ENCODE measurements around the gene MS4A18. TPM values are rescaled to one million over a fixed set of nuclear protein-coding genes. Genes with fewer than 3 reads are reported as not detected.

The MS4A18 gene
- total RNA-seq, 1 donor from 2014 or later = not detected

DNA sequence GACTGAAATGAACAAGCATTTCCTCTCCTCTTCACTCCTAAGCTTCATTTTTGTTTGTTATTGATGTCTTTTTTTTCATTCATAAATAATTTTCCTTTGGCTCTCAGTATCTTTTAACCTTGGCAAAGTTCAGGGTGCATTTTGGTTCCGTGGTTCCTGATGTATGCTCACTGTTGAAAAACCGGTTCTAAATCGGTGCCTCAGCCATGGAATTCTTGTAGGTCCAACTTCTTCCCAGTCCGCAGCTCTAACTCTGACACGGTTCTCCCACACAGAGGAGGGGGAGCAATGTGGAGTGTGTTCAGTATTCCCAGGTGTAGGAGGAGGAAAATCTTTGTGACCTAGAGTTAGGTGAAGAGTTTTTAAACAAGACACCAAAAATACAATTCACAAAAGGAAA, 19.6 kb downstream of the MS4A18 start:
- no peak for DNase-seq (ENCODE audit: low spot score)
- H3K27me3 Mint-ChIP-seq (ENCODE audit: low read depth) = peaks cover 8% of the 10 kb centered on the region
- no peak overlapping the region for H3K27ac Mint-ChIP-seq (ENCODE audit: unreplicated experiment)
- no peaks in the 10 kb centered on the region for H3K36me3 Mint-ChIP-seq (ENCODE audit: low read depth)
- TF ChIP-seq CTCF (IDR thresholded peaks at IDR 0.05) = no peak
- peaks cover 15% of the 10 kb centered on the region for H3K9me3 Mint-ChIP-seq (ENCODE audit: low read depth)
- H3K4me1 Mint-ChIP-seq (ENCODE audit: low read depth) = no peaks in the 10 kb centered on the region
- no peak overlapping the region for H3K4me3 Mint-ChIP-seq (ENCODE audit: unreplicated experiment)

GRCh38 chr11:60747359-60747873, 22.9 kb downstream of the MS4A18 start:
- TF ChIP-seq CTCF (IDR thresholded peaks at IDR 0.05) = no peak
- H3K27me3 Mint-ChIP-seq (ENCODE audit: low read depth) = peaks cover 28% of the 10 kb centered on the region
- no peak for DNase-seq (ENCODE audit: low spot score)
- H3K4me3 Mint-ChIP-seq (ENCODE audit: unreplicated experiment) = no peak overlapping the region
- no peak overlapping the region for H3K27ac Mint-ChIP-seq (ENCODE audit: unreplicated experiment)
- H3K9me3 Mint-ChIP-seq (ENCODE audit: low read depth) = peaks cover 9% of the 10 kb centered on the region
- no peaks in the 10 kb centered on the region for H3K4me1 Mint-ChIP-seq (ENCODE audit: low read depth)
- no peaks in the 10 kb centered on the region for H3K36me3 Mint-ChIP-seq (ENCODE audit: low read depth)

GRCh38 chr11:60748225-60748624, 23.7 kb downstream of the MS4A18 start:
- Mint-ChIP-seq H3K9me3 (ENCODE audit: low read depth) (peaks cover 4% of the 10 kb centered on the region), H3K4me1 (ENCODE audit: low read depth) (no peaks in the 10 kb centered on the region), H3K27me3 (ENCODE audit: low read depth) (peaks cover 35% of the 10 kb centered on the region), H3K4me3 (ENCODE audit: unreplicated experiment) (no peak overlapping the region), H3K36me3 (ENCODE audit: low read depth) (no peaks in the 10 kb centered on the region), H3K27ac (ENCODE audit: unreplicated experiment) (no peak overlapping the region)
- DNase-seq (ENCODE audit: low spot score) = no peak
- no peak for TF ChIP-seq CTCF (IDR thresholded peaks at IDR 0.05)

GRCh38 chr11:60748821-60749220, 24.3 kb downstream of the MS4A18 start:
- DNase-seq (ENCODE audit: low spot score) = no peak
- Mint-ChIP-seq H3K4me1 (ENCODE audit: low read depth) (no peaks in the 10 kb centered on the region), H3K27ac (ENCODE audit: unreplicated experiment) (no peak overlapping the region), H3K4me3 (ENCODE audit: unreplicated experiment) (no peak overlapping the region), H3K27me3 (ENCODE audit: low read depth) (peaks cover 38% of the 10 kb centered on the region), H3K36me3 (ENCODE audit: low read depth) (no peaks in the 10 kb centered on the region), H3K9me3 (ENCODE audit: low read depth) (peaks cover 4% of the 10 kb centered on the region)
- TF ChIP-seq CTCF (IDR thresholded peaks at IDR 0.05) = no peak

- Mint-ChIP-seq H3K9me3 (ENCODE audit: low read depth) (no peaks in the 10 kb centered on the region), H3K27me3 (ENCODE audit: low read depth) (peaks cover 39% of the 10 kb centered on the region), H3K36me3 (ENCODE audit: low read depth) (no peaks in the 10 kb centered on the region), H3K4me3 (ENCODE audit: unreplicated experiment) (no peak overlapping the region), H3K4me1 (ENCODE audit: low read depth) (no peaks in the 10 kb centered on the region), H3K27ac (ENCODE audit: unreplicated experiment) (no peak overlapping the region)
- DNase-seq (ENCODE audit: low spot score) = no peak
- no peak for TF ChIP-seq CTCF (IDR thresholded peaks at IDR 0.05)
Measured at GRCh38 chr11:60750911-60751310, 26.4 kb downstream of the MS4A18 start.
